H1 (cell line): Measurements from ENCODE around the gene KCNN1. TPM values are rescaled to one million over a fixed set of nuclear protein-coding genes. Genes with fewer than 3 reads are reported as not detected.

Source experiments
- BCL11A ChIP-seq, 2 experiments: IDR thresholded peaks; one replicate each; pipeline ENCODE4 v1.6.1; 2011; ENCODE audit warnings: low read depth in 2 of 2, low read length in 2 of 2, mild to moderate bottlenecking in 2 of 2
- CBX5 ChIP-seq: fragments of 300-800, 300-1000 bp; sonication (generic); IDR thresholded peaks from 2 replicates; pipeline ENCODE4 v1.7.1; 2016; ENCODE audit warnings: antibody characterized with exemption, low read length, low read depth
- HDAC6 ChIP-seq: IDR thresholded peaks from one replicate; pipeline ENCODE4 v1.7.1; 2012; ENCODE audit warnings: low read depth, mild to moderate bottlenecking, inconsistent platforms, low read length, moderate library complexity
- TBP ChIP-seq: IDR thresholded peaks from 2 replicates; pipeline ENCODE4 v1.6.1; 2011; ENCODE audit warnings: low read depth, low read length, improper control_type of control experiment
- TCF12 ChIP-seq: IDR thresholded peaks from 2 replicates; pipeline ENCODE4 v1.6.1; 2011; ENCODE audit warnings: low read depth, mild to moderate bottlenecking, low read length
- ZNF274 ChIP-seq: IDR thresholded peaks from 2 replicates; pipeline ENCODE4 v1.7.0; 2012; ENCODE audit warnings: low read length, borderline replicate concordance; ENCODE audit errors: extremely low read depth
- polyA plus RNA-seq, 7 experiments: library from polyadenylated mRNA; depleted of rRNA in 3 of 7; stranded (reverse) in 5 of 7; unstranded in 2 of 7; fragments of >200 nt in 5 of 7; fragments of 200-250 nt in 2 of 7; gene quantifications; 1 replicate in 5 of 7; 2 replicates in 1 of 7; 4 replicates in 1 of 7; pipeline versions ENCODE4 v1.2.1 to v1.2.3, GENCODE V29; 2011 to 2013; ENCODE audit warnings: missing spikeins in 2 of 7, mixed read lengths in 2 of 7
- total RNA-seq: library from RNA; stranded (reverse); fragmentation: NEBNext Ultra II Directional; extraction: Animal tissue kit (Norgen Biotek cat#: 25700); gene quantifications from 2 replicates; pipeline ENCODE4 v1.2.1, GENCODE V29; 2021

The KCNN1 gene
- total and polyA plus RNA-seq, 2 of the 8 experiments (the other 6 are each of a cell fraction or from before 2014, with no cell fraction given), result 11.0 to 12.5 TPM

DNA sequence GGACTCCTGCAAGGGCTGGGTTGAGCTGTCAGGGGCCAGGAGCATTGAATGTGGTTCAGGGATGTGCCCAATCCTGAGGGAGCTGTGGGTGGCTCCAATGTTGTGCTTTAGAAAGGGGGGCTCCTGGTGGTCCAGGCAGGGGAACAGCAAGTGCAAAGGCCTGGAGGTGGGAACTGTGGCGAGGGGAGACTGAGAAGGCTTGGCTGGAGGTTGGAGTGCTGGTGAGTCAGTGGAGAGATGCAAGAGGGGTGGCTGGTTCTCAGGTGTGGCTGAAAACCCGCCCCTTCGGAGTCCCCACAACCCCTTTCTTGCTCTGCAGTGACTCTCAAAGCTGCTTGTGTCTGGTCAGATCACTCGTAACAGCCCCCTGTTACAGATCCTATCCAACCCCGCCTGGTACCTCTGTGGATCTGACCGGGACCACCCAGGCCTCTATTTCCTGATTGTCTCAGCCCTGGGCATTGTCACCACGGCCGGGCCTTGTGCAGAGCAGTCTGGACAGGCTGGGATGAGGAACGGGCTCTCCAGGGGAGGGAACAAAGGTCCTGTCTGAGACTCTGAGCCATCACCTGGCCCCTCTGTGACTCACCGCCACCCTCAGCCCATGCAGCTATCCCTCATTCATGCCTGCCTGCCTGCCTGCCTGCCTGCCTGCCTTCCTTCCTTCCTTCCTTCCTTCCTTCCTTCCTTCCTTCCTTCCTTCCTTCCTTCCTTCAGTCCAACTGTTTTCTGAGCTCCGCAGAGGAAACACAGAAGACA lies 1.4 kb upstream of the KCNN1 start (continued):
- no peak for TF ChIP-seq CBX5
- no peak for TF ChIP-seq BCL11A (IDR thresholded peaks at IDR 0.05; ENCODE audit: low read depth in 2 of 2, low read length in 2 of 2)
- TF ChIP-seq HDAC6, result no peak
- no peak for TF ChIP-seq ZNF274
- no peak for TF ChIP-seq TBP
- no peak for TF ChIP-seq TCF12
- TF ChIP-seq, all 59 proteins: peak for 0
